MV-4-11 (cell line): Measurements from ENCODE around the gene TSC2.

ENCODE experiments used
- DNase-seq: peaks from one replicate; lab custom pipeline; 2025; lab: John Stamatoyannopoulos, UW

Gene TSC2

DNA sequence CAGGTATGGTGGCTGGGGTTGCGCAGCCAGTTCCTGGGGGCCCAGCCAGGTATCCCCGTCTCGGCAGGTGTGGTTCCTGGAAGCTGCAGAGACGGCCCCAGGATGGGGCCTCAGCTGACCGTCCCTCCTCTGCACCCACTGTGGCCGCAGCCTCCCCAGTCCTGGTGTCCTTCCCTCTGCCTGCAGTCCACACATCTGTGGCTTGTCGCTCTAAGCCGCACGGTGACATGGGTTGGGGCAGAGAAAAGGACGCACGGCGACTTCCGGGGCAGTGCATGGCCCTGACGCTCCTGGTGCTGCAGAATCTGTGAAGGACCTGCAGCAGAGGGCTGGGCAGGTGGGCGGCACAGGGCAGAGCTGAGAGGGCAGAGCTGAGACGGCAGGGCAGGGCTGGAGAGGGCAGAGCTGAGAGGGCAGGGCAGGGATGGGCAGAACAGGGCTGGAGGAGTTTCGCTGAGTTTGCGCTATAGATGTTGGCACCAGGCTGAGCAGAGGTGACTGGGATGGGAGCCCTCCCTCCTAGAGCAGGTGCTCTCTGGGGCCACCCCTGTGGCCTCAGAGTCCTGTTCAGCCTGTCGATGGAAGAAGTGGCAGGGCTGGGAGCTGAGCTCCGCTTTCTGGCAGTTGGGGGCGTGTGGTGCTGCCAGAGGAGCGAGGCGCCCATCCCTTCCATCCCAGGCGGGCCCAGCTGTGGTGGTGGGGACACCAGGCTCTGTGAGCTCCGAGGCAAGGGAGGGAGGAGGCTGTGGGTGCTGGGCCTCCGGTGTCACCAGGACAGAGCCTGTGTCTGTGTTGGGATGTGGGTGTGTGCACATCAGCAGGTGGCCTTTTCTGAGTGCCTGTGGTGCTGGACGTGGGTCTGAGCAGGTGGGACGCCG is 23.0 kb downstream of the TSC2 start:
- no peak for DNase-seq

DNA sequence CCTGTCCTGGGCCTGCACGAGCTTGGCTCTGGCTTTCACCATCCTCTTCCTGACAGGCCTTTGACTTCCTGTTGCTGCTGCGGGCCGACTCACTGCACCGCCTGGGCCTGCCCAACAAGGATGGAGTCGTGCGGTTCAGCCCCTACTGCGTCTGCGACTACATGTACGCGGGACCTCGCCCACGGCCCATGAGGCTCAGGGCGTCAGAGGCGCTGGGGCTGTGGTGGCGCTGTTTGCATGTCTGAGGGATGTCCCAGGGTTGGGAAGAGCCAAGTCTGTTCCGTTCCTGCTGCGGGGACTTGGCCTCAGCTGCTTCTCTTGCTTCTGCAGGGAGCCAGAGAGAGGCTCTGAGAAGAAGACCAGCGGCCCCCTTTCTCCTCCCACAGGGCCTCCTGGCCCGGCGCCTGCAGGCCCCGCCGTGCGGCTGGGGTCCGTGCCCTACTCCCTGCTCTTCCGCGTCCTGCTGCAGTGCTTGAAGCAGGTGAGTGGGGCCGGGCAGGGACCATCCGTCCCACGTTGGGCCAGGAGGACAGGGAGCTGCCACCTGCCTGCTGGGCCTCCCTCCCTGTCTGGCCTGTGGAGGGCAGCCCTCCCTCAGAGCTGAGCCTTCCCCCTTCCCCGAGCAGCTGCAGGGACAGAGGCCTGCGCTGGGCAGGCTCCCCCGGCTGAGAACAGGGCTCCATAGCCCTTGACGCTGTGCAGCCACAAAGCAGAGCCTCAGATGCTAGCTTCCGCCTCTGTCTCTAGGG is 23.8 kb downstream of the TSC2 start:
- DNase-seq: no peak

DNA sequence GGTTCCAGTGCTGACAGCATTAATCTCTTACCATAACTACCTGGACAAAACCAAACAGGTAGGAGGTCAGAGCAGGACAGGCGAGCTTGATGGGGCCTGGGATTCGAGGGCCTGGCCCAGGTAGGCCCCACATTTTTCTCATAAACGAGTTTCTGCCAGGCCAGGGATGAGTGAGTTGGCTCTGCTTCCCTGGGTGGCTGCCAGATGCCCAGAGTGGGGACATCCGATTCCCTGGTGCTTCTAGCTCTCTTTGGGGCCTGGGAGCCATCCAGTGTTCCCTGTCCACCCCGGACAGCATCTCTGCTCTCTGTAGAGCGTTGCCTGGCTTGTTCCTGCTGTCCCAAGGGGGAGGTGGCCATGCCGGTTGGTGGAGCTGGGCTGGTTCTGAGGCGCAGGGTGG is 25.1 kb downstream of the TSC2 start:
- no peak for DNase-seq

DNA sequence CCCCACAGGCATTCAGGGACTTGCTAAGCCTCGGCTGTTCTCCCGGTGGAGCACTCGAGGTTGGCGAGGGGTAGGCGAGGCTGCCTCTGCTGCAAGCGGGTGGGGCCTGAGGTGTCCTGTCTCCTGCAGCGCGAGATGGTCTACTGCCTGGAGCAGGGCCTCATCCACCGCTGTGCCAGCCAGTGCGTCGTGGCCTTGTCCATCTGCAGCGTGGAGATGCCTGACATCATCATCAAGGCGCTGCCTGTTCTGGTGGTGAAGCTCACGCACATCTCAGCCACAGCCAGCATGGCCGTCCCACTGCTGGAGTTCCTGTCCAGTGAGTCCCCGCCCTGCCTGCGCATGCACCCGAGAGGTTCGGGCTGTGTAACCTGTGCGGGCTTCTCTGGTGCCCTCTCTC is 26.3 kb downstream of the TSC2 start:
- no peak for DNase-seq

DNA sequence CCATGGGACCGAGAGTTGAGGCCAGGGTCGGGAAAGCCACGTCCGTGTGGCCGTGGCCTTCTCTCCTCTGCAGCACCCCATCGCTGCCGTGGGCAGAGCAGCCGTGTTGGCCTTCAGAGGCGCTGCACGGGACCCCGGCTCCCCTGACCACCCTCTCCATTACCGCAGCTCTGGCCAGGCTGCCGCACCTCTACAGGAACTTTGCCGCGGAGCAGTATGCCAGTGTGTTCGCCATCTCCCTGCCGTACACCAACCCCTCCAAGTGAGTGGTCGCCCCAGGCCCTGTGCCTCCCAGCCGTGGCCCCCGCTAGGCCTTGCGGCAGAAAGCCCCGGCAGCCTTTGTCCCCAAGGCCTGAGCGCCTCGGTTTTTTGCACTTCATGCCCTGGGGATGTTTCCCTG is 27.8 kb downstream of the TSC2 start:
- no peak for DNase-seq

DNA sequence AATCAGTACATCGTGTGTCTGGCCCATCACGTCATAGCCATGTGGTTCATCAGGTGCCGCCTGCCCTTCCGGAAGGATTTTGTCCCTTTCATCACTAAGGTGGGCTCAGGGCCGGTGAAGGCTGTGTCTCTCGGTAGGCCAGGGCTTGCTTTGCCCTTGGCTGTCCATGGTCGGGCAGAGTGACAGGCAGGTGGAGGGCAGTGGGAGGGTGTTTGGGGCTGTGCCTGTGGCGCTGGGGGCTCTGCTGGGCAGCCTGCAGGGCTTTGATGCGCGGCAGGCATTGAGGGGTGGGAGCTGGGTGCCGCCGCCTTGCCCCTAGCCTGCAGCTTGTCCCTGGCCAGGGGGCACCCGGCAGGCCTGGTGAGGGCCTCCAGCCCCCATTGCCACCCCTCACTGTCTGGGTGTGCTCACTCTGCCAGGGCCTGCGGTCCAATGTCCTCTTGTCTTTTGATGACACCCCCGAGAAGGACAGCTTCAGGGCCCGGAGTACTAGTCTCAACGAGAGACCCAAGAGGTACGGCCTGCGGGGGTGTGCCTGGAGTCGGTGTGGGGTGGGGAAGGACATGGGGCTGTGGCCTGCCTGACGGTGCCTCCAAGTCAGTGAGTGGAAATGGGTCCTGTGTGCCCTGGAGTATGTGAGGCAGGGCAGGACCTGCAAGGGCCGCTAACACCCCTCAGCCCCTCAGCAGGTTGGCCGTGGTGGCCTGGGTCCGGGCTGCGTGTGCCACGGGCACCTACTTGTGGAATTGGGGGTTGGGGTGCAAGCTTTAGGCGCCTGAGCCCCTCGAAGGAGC is 28.5 kb downstream of the TSC2 start:
- no peak for DNase-seq

DNA sequence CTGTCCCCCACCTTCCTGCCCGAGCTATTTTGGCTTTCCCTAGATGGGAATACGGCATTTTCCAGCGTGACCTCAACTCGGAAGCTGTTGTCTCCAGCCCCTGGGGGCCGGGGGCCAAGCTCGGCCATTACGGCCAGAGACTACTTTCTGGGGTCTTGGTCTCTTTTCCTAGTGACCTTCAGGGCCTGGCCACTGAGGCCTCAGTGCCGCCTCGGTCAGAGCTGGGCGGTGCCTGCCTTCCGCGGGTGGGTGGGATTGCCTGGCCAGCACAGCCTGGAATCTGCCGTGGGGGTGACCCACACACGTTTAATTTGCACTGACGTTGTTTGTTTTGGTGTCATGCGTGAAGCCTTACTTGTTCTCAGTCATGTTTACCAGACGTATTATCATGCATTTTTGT is 29.2 kb downstream of the TSC2 start:
- DNase-seq: no peak

DNA sequence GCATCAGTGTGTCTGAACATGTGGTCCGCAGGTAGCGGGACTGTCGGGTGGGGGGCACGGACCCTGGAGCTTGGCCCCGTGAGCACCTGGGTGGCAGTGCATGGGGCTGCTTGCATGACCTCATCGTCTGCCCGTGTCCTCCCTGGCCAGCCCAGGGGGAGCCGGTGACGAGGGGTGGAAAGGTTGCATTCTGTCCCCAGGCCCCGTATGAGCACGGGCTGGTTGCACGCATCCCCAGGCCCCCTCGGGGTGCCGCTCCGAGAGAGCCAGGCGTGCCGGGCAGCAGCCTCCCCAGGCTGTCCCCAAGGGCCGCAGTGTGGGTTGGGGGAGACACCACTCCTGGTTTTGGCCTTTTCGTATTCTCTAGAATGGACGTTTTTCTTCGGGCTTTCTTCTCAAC is 29.9 kb downstream of the TSC2 start:
- no peak for DNase-seq

DNA sequence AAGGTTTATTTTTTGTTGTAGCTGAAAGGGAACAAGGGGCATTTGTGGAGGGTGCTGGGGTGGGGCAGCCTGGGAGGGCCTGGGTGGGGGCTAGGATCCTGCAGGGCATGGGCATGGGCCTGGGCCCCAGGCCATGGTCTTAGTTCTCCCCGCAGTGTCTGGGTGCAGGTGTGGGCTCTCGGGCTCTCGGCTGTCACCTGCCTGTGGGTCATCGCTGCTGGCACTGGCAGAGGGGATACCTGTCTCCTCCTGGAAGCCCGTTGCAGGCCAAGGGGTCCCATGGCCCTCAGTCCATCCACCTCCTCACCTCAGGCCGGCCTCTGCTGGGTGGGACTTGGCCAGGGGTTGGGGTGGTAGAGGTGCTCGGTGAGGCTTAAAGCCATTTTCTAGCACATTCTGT is 30.3 kb downstream of the TSC2 start:
- DNase-seq: no peak

DNA sequence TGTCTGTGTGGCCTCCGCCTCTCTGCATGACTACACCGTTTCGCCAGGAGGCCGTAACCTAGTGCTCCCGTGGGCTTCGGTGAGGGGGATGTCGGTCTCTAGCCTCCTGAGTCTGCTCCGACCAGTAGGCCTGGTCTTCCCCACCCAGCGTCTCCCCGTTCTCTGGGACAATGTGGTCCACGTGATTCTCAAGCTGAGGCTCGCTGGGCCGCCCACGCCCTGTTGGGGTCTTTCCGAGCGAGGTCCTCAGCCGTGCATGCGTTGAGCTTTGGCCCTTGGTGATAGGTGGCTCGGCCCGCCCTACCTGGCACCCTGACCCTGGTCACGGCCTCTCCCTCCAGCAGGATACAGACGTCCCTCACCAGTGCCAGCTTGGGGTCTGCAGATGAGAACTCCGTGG is 30.9 kb downstream of the TSC2 start:
- DNase-seq: no peak

DNA sequence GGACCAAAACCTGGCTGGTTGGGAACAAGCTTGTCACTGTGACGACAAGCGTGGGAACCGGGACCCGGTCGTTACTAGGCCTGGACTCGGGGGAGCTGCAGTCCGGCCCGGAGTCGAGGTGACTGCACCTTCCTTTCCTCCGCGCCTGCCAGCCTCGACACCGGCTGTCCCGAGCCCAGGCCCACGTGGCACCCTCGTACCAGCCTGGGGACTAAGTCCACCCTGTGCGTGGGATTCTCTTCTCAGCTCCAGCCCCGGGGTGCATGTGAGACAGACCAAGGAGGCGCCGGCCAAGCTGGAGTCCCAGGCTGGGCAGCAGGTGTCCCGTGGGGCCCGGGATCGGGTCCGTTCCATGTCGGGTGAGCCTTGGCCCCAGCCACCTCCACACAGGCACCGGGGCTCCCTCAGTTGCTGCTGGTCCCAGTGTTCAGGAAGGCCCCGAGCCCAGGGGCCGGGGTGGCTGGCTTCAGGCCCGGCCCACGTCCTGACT is 31.6 kb downstream of the TSC2 start:
- no peak for DNase-seq

DNA sequence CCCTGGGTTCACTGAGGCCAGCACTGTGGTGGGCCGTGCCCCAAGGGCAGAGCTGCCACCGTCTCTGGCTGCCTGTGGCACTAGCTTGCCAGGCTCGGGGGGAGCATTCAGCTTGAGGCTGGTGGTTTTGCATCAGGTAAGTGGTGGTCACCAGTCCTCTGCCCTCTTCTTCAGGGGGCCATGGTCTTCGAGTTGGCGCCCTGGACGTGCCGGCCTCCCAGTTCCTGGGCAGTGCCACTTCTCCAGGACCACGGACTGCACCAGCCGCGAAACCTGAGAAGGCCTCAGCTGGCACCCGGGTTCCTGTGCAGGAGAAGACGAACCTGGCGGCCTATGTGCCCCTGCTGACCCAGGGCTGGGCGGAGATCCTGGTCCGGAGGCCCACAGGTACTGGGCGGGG is 32.2 kb downstream of the TSC2 start:
- DNase-seq: no peak

DNA sequence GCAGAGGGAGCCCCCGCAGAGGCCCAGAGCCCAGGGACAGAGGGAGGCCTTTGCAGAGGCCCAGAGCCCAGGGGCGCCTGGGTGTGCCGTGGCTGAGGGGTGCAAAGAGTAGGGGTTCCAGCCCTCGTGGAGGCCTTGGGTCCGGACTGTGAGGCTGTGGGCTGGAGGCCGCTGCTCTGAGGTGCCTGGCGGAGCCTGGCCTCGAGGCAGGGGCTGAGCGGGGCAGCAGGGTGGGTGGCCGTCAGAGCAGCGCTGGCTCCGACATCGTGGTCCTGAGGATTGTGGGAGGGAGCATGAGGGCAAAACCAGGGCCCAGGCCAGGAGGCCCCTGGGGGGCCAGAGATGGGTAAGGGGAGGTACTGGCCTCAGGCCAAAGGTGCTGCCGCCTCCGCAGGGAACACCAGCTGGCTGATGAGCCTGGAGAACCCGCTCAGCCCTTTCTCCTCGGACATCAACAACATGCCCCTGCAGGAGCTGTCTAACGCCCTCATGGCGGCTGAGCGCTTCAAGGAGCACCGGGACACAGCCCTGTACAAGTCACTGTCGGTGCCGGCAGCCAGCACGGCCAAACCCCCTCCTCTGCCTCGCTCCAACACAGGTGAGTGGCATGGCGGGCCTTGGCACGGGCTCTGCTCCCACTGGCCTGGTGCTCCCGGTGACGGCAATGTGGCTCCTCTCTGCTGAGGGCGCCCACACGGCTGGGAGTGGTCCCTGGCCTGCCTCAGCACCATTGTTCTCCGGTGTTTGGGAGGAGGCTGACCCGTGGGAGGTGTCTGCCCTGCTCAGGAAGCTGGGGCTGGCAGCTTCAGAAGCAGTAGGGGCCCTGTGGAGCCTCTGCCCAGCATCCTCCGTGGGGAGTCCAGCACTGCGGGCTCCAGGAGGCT is 33.7 kb downstream of the TSC2 start:
- DNase-seq: no peak

DNA sequence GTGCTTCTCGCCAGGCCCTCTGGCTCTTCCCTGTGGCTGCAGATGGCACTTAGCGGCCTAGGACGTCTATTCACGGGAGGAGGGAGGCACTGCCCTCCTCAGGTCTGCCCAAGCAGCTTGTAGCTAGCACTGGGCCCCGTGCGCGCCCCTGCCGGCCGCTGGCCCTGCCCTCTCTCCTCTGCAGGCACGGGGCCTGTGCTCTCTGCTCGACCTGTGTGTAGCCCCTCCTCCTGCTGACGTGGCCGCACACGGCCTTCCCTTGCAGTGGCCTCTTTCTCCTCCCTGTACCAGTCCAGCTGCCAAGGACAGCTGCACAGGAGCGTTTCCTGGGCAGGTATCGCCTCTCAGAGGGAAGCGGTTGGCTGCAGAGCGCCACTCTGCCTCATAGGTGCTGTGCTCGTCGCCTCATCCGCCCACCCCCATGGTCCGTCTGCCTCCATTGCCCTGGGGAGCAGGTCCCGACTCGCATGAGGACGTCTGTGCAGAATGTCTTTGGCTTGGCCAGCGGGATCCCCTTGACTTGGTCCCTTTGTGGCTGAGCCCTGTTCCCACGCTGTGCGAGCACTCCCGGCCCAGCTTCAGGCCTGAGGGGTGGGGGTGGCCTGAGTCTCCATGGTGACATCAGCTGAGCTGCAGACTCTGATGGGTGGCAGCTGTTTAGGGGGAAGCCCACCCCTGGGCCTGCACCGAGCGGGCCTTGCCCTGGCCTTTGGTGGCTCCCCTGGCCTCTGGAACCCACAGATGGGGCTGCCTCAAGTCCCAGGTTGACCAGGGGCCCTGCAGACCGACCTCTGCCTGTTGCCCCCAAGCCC is 34.6 kb downstream of the TSC2 start:
- no peak for DNase-seq

DNA sequence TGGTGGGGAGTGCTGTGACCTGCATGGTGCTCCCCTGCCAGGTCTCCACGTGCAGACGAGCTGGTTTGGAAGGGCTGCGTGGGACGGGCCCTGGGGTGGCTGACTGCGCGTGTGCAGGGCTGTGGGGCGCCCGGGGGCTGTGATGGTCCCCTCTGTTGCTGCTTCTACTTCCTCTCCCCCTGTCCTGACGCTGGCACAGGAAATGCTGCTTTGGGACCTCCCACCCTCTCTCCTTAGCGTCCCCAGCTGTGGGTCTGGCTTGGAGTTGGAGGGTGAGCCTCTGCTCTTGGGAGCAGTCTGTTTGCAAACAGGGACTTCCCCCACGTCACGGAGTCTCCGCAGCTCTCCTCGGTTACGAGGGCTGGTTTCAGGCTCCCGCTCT is 35.2 kb downstream of the TSC2 start:
- no peak for DNase-seq

DNA sequence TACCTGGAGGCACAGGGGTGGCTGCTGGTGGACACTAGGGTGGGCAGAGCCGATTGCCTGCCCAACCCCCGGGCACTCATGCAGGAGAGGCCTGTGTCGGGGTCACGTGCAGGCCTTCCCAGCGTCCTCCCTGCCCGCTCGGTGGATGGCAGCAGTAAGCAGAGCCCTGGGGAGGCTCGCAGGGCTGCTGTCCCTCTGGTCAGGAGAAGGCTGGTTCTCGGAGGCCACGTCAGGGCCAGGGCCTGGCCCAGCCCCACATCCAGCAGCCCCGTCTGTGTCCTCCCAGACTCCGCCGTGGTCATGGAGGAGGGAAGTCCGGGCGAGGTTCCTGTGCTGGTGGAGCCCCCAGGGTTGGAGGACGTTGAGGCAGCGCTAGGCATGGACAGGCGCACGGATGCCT is 35.6 kb downstream of the TSC2 start:
- no peak for DNase-seq

DNA sequence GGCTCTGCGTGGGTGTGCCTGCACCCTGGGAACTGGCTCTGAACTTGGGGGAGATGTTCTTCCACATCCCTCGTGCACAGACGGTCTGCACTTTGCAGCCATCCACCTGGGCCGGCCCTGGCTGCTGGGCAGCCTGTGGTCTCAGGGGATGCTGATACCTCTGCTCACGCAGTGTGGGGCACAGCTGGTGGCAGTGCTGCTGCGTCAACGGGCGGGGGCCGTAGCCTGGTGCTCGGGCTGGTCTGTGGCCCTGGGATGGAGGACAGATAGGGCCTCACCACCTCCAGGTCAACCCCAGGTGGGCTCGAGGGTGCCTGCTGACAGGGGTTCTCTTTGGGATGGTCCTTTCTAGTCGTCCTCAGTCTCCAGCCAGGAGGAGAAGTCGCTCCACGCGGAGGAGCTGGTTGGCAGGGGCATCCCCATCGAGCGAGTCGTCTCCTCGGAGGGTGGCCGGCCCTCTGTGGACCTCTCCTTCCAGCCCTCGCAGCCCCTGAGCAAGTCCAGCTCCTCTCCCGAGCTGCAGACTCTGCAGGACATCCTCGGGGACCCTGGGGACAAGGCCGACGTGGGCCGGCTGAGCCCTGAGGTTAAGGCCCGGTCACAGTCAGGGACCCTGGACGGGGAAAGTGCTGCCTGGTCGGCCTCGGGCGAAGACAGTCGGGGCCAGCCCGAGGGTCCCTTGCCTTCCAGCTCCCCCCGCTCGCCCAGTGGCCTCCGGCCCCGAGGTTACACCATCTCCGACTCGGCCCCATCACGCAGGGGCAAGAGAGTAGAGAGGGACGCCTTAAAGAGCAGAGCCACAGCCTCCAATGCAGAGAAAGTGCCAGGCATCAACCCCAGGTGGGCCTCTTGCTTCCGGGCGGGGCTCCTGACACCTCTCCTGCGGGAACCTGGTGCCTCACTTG is 36.3 kb downstream of the TSC2 start:
- DNase-seq: no peak

DNA sequence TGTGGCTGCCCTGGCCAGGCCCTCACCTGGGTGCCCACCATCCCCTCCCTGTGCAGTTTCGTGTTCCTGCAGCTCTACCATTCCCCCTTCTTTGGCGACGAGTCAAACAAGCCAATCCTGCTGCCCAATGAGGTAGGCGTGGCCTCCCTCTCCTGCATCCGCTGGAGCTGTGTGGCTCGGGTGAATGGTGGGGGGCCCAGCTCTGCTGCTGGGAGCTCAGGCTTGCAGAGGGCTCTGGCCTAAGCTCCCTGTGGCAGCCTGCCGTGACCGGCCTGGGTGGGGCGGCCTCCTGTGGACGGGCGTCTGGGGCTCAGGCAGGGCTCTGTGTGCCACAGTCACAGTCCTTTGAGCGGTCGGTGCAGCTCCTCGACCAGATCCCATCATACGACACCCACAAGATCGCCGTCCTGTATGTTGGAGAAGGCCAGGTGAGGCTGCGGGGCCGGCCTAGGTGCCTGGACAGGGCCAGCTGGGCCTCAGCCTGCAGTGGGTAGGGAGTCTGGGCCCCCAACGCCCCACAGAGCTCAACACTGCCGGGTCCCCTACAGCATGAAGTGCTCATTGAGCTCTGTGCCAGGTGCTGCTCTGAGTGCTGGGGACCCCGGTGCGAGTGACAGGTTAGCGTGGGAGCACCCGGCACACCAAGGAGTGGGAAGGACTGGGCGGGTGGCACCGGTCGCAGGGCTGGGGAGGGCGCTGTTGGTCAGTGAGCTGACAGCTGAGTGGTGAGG is 37.3 kb downstream of the TSC2 start:
- DNase-seq: no peak

DNA sequence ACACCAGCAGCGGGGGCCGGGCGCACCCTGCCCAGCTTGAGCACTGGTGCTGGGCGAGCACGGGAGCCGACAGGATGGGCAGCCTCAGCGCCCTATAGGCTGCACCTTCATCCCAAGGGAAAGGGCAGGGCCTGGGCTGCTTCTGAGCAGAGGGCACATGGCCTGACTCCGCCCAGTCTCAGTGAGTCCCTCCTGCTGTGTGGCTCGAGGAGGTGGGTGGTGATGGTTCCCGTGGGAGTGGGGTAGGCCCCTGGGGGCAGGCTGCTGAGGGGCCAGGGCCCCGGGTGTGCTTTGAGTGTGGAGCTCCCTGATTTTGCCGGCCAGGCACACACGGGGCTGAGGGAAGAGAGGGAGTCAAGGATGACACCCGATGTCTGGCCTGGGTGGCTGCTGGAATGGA is 37.9 kb downstream of the TSC2 start:
- no peak for DNase-seq
